Measurements from ENCODE around the gene SRRD. TPM values are rescaled to one million over a fixed set of nuclear protein-coding genes. Genes with fewer than 3 reads are reported as not detected.

The SRRD gene
- 10.6 and 15.2 TPM in 2 replicates for total RNA-seq

GRCh38 chr22:26483439-26484359 lies at the start of gene SRRD, which contains the start of gene HPS4:
Gene SRRD, plus strand, starts transcription at chr22:26483877. Its CDS starts 14 bp downstream, at chr22:26483891.
Gene HPS4, minus strand, starts transcription at chr22:26483783. Its CDS starts 2,021 bp downstream, at chr22:26481762.

GRCh38 chr22:26512149-26512793 lies 28.6 kb downstream of the SRRD start, which contains the start of gene TFIP11:
Gene TFIP11, minus strand, starts transcription at chr22:26512473. Its CDS starts 2,201 bp downstream, at chr22:26510272.

Other genes starting within 250 kb of the SRRD start
- gene ASPHD2, start 54.6 kb upstream of the SRRD start, total RNA-seq: 0.82 and 1.1 TPM in 2 replicates
- gene HPS4, start 94 bp upstream of the SRRD start, total RNA-seq: 8.9 and 18.8 TPM in 2 replicates
- 15.2 and 16.1 TPM in 2 replicates for gene TFIP11, start 28.6 kb downstream of the SRRD start, total RNA-seq
- gene TPST2, start 106.3 kb downstream of the SRRD start, total RNA-seq: 15.3 and 19.1 TPM in 2 replicates
- gene CRYBB1, start 134.2 kb downstream of the SRRD start, total RNA-seq: not detected in 2 replicates
- not detected in 2 replicates for gene CRYBA4, start 138.1 kb downstream of the SRRD start, total RNA-seq
- 0.12 and 0.17 TPM in 2 replicates for gene MIAT, start 173.7 kb downstream of the SRRD start, total RNA-seq

Measured in pericardium fibroblast (primary cell).